C4-2B (cell line): ENCODE measurements around the gene EPB41L2.
A peak's percentile ranks its signal among the peaks of the same experiment; 100 is the strongest.

Experiments
- H3K27ac ChIP-seq: fragments of 450-650 bp; 2 replicates; pipeline ENCODE4 v1.5.1; 2017
- CTCF ChIP-seq: fragments of 450-650 bp; conservative IDR thresholded peaks from 2 replicates; pipeline ENCODE4 v1.5.1; 2017; ENCODE audit warnings: mild to moderate bottlenecking
- ZFX ChIP-seq: fragments of 450-650 bp; IDR thresholded peaks from 2 replicates; pipeline ENCODE4 v1.6.1; 2017

Gene EPB41L2

GRCh38 chr6:131068165-131068564 is 5.1 kb upstream of the EPB41L2 start:
- TF ChIP-seq CTCF (no peak), ZFX (no peak)
- no peak overlapping the region for H3K27ac ChIP-seq

GRCh38 chr6:131067521-131067920 is 4.5 kb upstream of the EPB41L2 start:
- no peak overlapping the region for H3K27ac ChIP-seq
- TF ChIP-seq CTCF: no peak
- no peak for TF ChIP-seq ZFX

DNA sequence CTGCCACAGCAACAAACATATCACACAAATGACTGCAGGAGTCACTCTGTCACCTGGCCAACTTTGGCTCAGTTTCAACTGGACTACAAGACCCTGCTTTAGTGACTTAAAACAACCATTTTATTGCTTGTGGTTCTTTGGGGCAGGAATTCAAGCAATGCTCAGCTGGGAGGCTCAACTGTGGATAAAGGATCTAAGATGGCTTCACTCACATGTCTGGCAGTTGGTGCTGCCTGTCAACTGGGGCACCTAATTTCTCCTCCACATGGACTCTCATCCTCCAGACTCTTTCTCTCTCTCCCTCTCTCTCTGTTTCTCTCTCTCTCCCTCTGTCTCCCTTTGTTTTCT is 2.8 kb upstream of the EPB41L2 start:
- H3K27ac ChIP-seq: no peak overlapping the region
- no peak for TF ChIP-seq CTCF
- TF ChIP-seq ZFX: no peak

GRCh38 chr6:131065112-131065823 is 2.2 kb upstream of the EPB41L2 start:
- H3K27ac ChIP-seq: no peak overlapping the region
- no peak for TF ChIP-seq CTCF
- TF ChIP-seq ZFX: no peak

GRCh38 chr6:131063764-131064272 is 773 bp upstream of the EPB41L2 start:
- H3K27ac ChIP-seq: peak overlapping the region; percentile 29
- TF ChIP-seq ZFX: no peak
- TF ChIP-seq CTCF: no peak

- no peak for TF ChIP-seq CTCF
- TF ChIP-seq ZFX: no peak
- H3K27ac ChIP-seq: peak overlapping the region; percentile 29
Measured at GRCh38 chr6:131062241-131063027, 611 bp downstream of the EPB41L2 start.

- TF ChIP-seq CTCF (no peak), ZFX (no peak)
- H3K27ac ChIP-seq: no peak overlapping the region
Measured at GRCh38 chr6:131061751-131062119, 1.3 kb downstream of the EPB41L2 start.
